HG03520 (cell line): Measurements from ENCODE around the gene PHF5A.

Experiments used
- ATAC-seq: cut with Tn5 transposase; IDR thresholded peaks from one replicate; pipeline ENCODE4 v1.9.1; 2021; ENCODE audit warnings: mild to moderate bottlenecking, moderate library complexity; ENCODE audit not compliant: unreplicated experiment

PHF5A gene

DNA sequence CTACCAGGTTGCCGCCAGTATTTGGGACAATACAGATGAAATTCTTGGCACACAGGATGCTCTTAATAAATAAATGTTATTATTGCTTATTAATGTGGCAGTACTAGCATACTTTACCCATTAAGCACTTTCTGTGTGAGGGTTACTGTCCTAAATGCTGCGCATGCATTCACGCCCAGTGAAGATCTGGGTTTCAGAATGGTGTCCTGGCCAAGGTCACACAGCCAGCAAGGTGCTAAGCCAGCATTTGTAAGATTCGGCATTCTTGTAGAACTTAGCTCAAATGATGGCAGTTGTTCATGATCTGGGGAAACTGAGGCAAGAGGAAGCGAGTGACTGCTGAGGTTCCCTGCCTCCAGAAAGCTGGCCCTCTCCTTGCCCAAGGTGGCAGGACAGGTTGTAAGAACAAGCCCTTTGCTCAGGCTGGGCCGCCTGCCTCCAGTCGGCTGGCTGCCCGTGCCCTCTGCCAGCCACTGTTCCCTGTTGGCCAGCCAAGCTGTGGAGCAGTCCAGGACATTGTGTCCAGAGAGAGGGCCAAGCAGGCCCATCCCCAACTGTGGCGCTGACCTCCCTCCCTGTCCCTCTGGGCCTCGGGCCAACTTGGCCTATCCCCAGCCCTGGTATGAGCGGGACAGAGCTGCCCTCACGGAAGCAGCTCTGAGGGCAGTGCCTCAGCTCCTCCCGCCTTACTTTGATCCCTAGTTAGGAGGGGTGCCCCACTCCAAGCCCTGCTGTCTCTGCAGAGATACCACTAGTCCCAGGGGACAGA, 50.7 kb downstream of the PHF5A start:
- no peak for ATAC-seq

DNA sequence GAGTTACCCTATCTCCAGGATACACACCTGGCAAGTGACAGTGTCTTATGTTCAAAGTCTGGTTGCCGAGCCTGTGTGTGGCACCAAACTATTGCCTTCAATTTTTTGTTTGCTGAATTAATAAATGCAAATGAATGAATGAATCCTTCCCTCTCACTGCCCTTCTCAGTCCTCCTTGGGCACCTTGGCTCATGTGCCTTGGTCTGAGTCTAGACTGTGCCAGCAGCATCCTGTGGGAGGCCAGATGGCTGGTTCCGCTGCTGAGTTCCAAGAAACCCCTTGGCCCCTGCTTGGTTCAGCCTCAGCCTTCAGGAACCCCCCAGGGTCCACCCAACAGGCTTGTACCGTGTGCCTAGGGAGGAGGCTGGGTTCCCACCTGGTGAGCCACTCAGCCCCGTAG, 52.9 kb downstream of the PHF5A start:
- no peak for ATAC-seq

DNA sequence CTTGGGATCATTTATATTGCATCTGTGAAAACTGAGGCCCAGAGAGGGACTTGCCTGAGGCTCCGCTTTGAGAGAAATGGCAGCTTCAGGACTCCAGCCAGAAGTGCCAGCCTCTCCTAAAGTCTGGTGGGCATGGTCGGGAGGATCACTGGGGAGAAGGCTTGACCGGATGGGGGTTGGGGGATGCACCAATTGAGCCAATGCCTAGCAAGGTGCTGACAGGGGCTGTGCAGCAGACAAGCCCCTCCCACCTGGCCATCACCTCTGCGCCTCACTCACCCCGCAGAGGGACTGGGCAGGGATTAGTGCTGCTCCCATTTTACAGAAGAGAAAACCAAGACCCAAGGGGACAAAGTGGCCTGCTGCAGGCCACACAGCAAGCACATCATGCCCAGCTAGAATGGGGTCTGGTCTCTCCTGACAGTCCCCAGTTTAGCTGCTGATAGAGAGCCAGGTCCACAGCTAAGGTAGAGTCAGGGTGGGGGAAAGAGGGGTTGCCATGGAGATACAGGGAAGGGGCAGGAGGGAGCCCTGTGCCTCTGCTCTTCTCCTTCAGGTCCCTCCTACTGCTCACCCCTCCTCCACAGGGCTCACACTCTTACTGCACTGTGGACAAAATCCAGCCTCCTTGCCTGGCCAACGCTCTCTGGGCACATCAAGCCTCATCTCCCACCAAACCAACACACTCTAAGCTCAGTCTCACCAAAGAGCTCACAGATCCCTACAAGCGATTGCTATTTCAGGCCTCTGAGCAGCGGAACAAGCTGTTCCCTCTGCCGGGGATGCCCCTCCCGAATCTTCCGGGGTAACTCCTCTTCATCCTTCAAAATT, 57.3 kb downstream of the PHF5A start:
- no peak for ATAC-seq

DNA sequence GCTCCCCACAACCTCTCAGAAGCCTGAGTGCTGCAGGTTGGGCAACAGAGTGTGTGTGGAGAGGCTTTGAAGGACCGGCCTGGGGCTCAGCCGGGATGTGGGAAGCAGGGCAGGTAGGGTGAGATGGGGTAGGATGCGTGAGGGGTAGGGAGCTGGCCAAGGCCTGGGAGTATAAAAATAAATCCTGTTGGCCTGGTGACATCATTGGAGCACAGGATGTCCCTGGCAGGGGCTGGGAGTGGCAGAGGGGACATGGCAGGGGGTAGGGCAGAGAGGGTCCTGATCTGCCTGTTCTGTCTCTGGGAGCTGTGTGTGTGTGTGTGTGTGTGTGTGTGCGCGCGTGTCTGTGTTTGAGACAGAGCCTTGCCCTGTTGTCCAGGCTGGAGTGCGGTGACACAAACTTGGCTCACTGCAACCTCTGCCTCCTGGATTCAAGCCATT, 58.2 kb downstream of the PHF5A start:
- ATAC-seq: no peak
